GM06990 (cell line): ENCODE results near the gene FHAD1.
"Not testable (repeated sequence)": the region's sequence is repeated elsewhere in the genome, so short reads cannot be mapped to it uniquely, and the experiment has no call there.

Source experiments
- DNase-seq: peaks from one replicate; pipeline ENCODE4 v3.0.0-alpha.2; 2011; ENCODE audit not compliant: insufficient read length; ENCODE audit errors: extremely low read depth
- H3K27me3 ChIP-seq: replicated peaks from 2 replicates; pipeline ENCODE4 v1.6.0; 2011; ENCODE audit warnings: low read length; ENCODE audit not compliant: control insufficient read depth, insufficient read depth
- H3K36me3 ChIP-seq: 2 replicates; pipeline ENCODE4 v1.5.1; 2011; ENCODE audit warnings: low read length; ENCODE audit not compliant: control insufficient read depth, insufficient read depth
- H3K4me3 ChIP-seq: replicated peaks from 2 replicates; pipeline ENCODE4 v1.5.1; 2011; ENCODE audit warnings: low read depth, mild to moderate bottlenecking, control low read depth, low read length
- CTCF ChIP-seq: IDR thresholded peaks from 2 replicates; pipeline ENCODE4 v1.5.1; 2011; ENCODE audit warnings: low read length, control low read depth, mild to moderate bottlenecking, inconsistent platforms; ENCODE audit not compliant: insufficient read depth, poor library complexity, severe bottlenecking

FHAD1 gene

DNA sequence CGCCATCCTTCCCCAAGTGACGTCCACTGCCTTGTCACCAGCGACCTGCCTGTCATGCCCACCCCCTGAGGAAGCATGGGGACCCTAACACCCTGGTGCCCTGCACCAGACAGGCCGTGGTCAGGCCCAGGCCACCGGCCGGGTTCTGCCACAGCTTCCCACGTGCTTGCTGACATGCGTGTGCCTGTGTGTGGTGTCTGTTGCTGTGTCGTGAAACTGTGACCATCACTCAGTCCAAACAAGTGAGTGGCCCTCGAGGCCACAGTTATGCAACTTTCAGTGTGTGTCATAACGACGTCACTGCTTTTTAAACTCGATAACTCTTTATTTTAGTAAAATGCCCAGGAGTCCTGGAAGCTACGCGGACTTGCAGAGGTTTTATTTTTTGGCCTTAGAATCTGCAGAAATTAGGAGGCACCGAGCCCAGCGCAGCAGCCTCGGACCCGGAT, 182.7 kb downstream of the FHAD1 start:
- Histone ChIP-seq H3K36me3 (peaks cover 12% of the 10 kb centered on the region), H3K4me3 (no peak overlapping the region), H3K27me3 (no peaks in the 10 kb centered on the region)
- no peak for TF ChIP-seq CTCF
- DNase-seq, result no peak

- TF ChIP-seq CTCF, result peak; percentile 97
- H3K36me3 ChIP-seq, result peaks cover 12% of the 10 kb centered on the region
- H3K4me3 ChIP-seq, result no peak overlapping the region
- peak; percentile 51 for DNase-seq
- no peaks in the 10 kb centered on the region for H3K27me3 ChIP-seq
These were observed 184.0 kb downstream of the FHAD1 start for GRCh38 chr1:15430787-15431570.

DNA sequence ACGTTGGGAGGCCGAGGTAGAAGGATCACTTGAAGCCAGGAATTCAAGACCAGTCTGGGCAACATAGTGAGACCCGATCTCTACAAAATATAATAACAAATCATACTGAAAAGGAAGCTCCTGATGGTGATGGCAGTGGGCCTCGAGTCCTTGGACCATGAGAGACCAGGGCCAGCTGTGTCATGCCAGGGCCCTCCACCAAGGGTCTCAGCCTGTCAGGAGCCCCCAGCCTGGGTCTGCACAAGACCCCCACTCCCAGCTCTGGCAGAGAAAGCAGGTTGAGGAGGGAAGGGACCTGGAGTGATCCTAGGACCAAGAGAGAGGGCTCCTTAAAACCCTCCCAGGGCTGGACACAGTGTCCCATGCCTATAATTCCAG, 184.5 kb downstream of the FHAD1 start:
- no peaks in the 10 kb centered on the region for H3K27me3 ChIP-seq
- no peak for DNase-seq
- H3K4me3 ChIP-seq, result no peak overlapping the region
- peaks cover 7% of the 10 kb centered on the region for H3K36me3 ChIP-seq
- TF ChIP-seq CTCF, result no peak

DNA sequence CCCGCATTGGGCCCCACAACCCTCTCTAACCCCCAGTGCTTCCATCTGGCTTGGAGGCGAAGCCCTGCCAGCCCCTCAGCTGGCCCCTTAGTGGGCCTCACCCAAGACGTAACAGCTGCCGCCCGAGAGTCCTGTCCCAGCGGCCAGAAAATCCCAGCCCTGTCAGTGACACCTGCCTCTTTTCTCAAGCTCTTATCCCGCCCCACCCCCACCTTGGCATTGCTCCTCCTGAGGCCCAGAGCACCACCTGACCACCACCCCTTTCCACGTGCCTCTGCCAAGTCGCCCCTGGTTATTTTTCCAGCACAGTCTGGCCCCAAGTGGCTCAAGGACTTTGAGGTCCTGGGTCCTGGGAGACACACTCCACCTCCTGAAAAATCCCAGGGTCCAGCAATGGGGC, 185.3 kb downstream of the FHAD1 start:
- peaks cover 6% of the 10 kb centered on the region for H3K36me3 ChIP-seq
- no peak for TF ChIP-seq CTCF

GRCh38 chr1:15433471-15433870, 186.4 kb downstream of the FHAD1 start:
- Histone ChIP-seq H3K27me3 (no peaks in the 10 kb centered on the region), H3K4me3 (no peak overlapping the region), H3K36me3 (peaks cover 6% of the 10 kb centered on the region)
- DNase-seq, result no peak
- no peak for TF ChIP-seq CTCF

More for the DNA sequence above, 185.3 kb downstream of the FHAD1 start:
- no peak for DNase-seq
- H3K4me3 ChIP-seq, result no peak overlapping the region
- H3K27me3 ChIP-seq, result no peaks in the 10 kb centered on the region

- DNase-seq, H3K27me3 ChIP-seq, H3K4me3 ChIP-seq, H3K36me3 ChIP-seq: not testable (repeated sequence)
These were observed 187.7 kb downstream of the FHAD1 start for GRCh38 chr1:15434739-15435138.
